Uterus (tissue), 2 donors: Measurements from ENCODE around the gene CRIM1.
"Not testable (repeated sequence)": the region's sequence is repeated elsewhere in the genome, so short reads cannot be mapped to it uniquely, and the experiment has no call there.

ENCODE experiments used
- CTCF ChIP-seq, 4 experiments: fragments of 200-600 bp in 2 of 4; fragments of 450-650 bp in 2 of 4; sonication (generic) in 2 of 4; IDR thresholded peaks; one replicate each; pipeline ENCODE4 v1.5.1; 2016 to 2019; ENCODE audit warnings: antibody characterized with exemption in 4 of 4, mild to moderate bottlenecking in 2 of 4, moderate library complexity in 1 of 4
- POLR2A ChIP-seq, 2 donors: fragments of 450-650 bp; IDR thresholded peaks; one replicate each; pipeline ENCODE4 v1.6.1; 2016; ENCODE audit warnings: antibody characterized with exemption in 2 of 2, mild to moderate bottlenecking in 1 of 2, moderate library complexity in 1 of 2

- not testable (repeated sequence) for TF ChIP-seq CTCF, POLR2A (IDR thresholded peaks at IDR 0.05)
Observed at GRCh38 chr2:36363085-36363484, 7.5 kb downstream of the CRIM1 start.
